HG02840 (cell line): Measurements from ENCODE around the gene UQCC2.
A peak's percentile ranks its signal among the peaks of the same experiment; 100 is the strongest.

Experiments used
- ATAC-seq: cut with Tn5 transposase; IDR thresholded peaks from one replicate; pipeline ENCODE4 v1.9.1; 2021; ENCODE audit warnings: mild to moderate bottlenecking, moderate library complexity, moderate number of reproducible peaks; ENCODE audit not compliant: unreplicated experiment, low FRiP score

UQCC2 gene

DNA sequence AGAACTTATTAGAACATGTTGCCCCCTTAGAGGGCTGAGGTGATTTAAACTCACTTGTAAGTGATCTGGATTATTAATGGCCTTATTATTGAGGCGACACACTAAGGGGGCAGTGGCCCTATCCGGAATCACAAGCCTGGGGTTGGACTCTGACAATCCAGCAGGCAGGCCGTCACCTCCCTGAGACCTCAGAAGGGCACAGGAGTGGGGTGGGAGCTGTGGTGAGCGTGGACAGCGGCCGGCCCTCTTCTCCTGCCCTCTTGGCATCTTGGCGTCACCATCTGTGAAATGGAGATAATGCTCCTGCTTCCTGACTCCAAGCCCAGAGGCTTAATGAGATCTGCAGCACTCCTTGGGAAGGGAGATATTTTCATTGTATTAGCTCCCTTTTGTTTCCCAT is 15.6 kb upstream of the UQCC2 start:
- ATAC-seq, result no peak

- ATAC-seq, result no peak
These were observed 15.2 kb upstream of the UQCC2 start for GRCh38 chr6:33726696-33727095.

DNA sequence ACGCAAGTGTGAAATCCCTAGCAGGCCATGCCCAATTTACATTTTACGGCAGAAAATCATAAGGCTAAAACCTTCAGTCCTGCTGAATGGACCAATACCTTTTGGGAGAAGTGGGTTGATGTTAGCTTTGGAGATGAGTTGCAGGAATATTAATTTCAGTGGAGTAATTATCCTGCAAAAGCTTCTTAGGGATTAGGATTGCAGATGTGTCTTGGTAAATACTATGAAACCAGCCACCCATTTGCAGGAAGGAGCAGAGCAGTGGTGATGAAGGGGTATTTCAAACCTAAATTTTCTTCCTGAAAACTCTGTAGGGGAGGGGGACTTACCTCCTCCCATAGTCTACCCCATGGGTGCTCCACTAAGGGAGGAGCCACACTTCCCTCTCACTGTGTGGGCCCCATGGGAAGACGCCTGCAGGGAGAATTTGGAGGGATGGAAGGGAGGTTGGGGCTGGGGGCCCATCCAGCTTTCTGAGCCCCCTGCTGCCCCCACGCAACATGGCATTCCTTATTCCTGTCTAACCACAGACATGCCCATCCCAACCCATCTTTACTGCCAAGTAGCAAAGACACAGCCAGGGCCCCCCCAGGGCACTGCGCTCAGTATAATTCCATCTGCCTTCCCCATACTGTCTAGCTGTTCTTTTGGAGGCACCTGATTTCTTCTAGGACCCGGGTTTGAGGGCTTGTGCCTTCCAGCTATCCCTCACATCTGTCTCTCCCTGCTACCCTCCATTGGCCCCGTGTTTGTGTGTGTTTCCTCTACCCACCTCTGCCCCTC is 14.6 kb upstream of the UQCC2 start:
- no peak for ATAC-seq

DNA sequence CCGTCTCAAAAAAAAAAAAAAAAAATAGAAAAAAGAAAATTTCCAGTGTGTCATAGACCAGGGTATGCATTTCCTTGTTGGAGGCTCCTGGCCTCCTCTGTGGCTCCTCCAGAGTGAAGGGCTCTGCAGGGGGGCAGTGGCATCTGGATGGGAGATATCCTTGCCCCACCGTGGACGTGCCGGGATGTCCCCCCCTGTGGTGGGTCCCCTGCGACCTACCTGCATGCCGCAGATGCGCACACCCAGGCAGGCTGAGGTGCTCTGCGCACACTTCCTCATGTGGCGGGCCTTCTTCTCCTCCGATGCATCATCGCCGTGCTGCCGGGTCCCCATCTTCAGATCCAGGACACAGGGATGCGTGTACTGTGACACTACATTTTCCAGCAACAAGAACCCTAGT is 13.7 kb upstream of the UQCC2 start:
- no peak for ATAC-seq

DNA sequence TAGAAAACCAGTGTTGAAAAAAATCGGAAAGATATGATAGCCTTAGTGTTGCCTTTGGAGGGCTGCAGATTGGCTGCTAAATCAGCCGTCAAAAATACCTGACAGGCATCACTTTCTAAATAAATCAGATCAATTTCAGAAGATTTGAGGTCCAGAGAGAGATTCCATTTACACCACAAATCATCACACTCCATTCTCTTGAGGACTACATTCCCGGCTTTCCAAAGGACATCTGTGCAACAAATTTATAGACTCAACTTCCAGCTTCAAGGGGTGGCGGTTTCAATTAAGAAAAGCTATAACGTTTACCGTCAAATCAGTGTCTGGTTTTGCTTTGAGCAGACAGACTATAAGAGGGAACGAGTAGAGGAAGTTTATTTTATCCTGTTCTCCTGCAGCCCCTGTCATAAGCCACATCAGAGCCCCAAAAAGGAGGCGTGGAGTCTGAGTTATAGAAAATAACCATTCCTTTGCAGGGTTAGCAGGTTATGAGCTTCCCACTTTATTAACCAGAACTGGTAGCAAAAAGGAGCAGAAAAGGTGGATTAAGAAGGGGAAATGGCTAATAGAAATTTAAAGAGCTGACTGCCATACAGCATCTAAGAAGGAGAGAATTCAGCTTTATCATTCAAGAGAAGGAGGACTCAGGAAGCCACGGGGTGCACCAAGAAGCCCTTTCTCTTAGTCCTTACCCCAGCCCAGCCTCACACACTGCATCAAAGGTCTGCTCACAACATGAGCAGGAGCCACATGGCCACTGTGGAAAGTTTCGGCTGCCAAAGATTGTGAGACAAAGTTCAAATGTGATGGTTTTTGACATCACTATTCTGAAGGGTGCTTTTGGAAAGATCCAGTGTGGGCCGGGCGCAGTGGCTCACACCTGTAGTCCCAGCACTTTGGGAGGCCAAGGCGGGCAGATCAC is 12.9 kb upstream of the UQCC2 start:
- no peak for ATAC-seq

- ATAC-seq, result no peak
These were observed 12.0 kb upstream of the UQCC2 start for GRCh38 chr6:33723371-33724085.

DNA sequence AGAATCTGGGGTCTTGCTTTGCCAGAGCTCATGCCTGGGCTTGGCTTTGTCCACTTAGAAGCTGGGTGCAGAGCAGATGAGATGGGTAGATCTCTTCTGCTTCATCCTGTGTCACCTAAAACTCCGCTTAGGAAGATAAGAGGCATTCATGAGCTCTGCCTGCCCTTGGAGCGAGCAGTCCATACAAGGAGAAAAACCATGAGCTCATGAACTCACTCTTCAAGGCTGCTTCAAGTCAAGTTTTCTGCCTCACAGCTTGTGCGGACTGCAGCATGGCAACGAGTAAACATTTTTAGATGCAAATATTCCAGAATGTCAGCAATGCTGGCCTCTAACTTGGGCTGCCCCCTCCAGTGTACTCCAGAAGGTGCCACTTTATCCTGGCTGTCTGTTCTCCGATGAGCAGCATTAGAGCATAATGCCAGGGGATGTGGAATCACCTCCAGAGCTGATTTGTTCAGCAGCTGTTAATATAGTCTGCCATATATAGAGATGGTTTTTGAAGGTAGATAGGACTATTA is 10.7 kb upstream of the UQCC2 start:
- no peak for ATAC-seq

DNA sequence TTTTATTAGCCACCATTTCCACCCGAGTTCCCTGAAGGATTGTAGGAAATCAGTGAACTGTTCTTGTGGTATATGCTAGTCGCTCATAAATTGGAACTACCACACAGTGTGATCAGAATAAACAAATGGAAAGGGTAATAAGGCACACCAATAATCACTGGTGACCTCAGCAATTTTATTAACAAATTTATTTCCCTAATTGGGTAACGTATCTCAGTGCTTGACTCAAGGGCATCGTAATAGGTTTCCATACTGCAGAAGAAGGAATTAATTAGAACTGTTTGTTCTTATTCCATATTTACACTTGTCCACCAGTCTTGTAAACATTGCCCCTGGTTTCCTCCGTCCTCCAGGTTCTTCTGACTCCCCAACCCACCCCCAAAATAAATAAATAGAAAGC is 10.0 kb upstream of the UQCC2 start:
- no peak for ATAC-seq

- ATAC-seq, result no peak
These were observed 9.5 kb upstream of the UQCC2 start for GRCh38 chr6:33720998-33721397.

GRCh38 chr6:33719326-33719987 is 8.0 kb upstream of the UQCC2 start:
- no peak for ATAC-seq

- no peak for ATAC-seq
These were observed 7.2 kb upstream of the UQCC2 start for GRCh38 chr6:33718713-33719112.

DNA sequence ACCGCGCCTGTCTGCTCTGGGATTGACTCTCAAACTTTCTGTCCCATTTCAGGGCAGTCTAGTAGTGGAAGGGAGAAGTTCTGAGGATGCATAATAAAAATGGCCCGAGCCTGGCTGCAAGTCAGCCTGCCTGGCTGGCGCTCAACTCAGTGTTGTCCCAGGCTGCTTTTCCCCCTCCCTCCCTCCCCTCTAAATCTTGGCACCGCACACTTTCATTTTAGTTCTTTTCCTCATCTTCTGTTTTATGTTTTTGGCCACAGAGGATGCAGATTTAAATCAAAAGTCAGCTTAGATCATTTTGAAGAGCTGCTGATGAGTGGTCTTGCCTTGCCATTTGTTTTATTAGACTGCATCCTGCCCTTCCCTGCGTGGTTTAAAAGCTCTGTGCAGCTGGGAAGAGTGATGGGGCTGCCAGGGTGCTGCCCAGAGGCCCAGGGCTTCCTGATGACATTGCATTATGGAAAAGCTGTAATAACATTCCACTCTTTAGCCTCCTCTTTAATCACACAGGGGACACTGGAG is 6.5 kb upstream of the UQCC2 start:
- no peak for ATAC-seq

- no peak for ATAC-seq
These were observed 5.6 kb upstream of the UQCC2 start for GRCh38 chr6:33716890-33717632.

GRCh38 chr6:33716379-33716778 is 4.9 kb upstream of the UQCC2 start:
- no peak for ATAC-seq

GRCh38 chr6:33714385-33715040 is 3.0 kb upstream of the UQCC2 start:
- no peak for ATAC-seq

GRCh38 chr6:33713786-33714185 is 2.3 kb upstream of the UQCC2 start:
- no peak for ATAC-seq

DNA sequence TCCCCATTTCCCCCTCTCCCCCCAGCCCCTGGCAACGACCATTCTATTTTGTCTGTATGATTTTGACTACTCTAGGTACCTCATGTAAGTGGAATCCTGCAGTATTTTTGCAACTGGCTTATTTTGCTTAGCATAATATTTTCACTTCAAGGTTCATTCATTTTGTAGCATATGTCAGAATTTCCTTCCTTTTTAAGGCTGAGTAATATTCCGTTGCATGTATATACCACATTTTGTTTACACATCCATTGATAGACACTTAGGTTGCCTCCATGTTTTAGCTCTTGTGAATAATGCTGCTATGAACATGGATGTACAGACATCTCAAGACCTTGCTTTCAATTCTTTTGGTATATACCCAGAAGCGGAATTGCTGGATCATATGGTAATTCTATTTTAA is 1.4 kb upstream of the UQCC2 start:
- no peak for ATAC-seq

- peak; percentile 3 for ATAC-seq
These were observed 991 bp downstream of the UQCC2 start for GRCh38 chr6:33710296-33711121.
